Activated T-helper 9 cell treated with anti-CD3 and anti-CD28 coated beads, Interleukin-2, amount 50 U/mL, for 16 hours (primary cell): ENCODE results near the gene RAMP1.

Experiments used
- DNase-seq: peaks from one replicate; pipeline ENCODE4 v3.0.0-alpha.2; 2020; ENCODE audit warnings: low read depth

Gene RAMP1

GRCh38 chr2:237876951-237877491 lies 17.6 kb downstream of the RAMP1 start:
- no peak for DNase-seq

GRCh38 chr2:237877576-237878307 lies 18.3 kb downstream of the RAMP1 start:
- DNase-seq, result no peak

GRCh38 chr2:237878321-237879057 lies 19.1 kb downstream of the RAMP1 start:
- DNase-seq, result no peak

- DNase-seq, result no peak
Measured at GRCh38 chr2:237879058-237879430, 19.6 kb downstream of the RAMP1 start.

GRCh38 chr2:237879991-237880560 lies 20.7 kb downstream of the RAMP1 start:
- DNase-seq, result no peak

- no peak for DNase-seq
Measured at GRCh38 chr2:237882510-237883481, 23.4 kb downstream of the RAMP1 start.

GRCh38 chr2:237883951-237884446 lies 24.6 kb downstream of the RAMP1 start:
- DNase-seq, result no peak

- no peak for DNase-seq
Measured at GRCh38 chr2:237884681-237885080, 25.3 kb downstream of the RAMP1 start.

- DNase-seq, result no peak
Measured at GRCh38 chr2:237885111-237885930, 25.9 kb downstream of the RAMP1 start.

GRCh38 chr2:237885931-237886684 lies 26.7 kb downstream of the RAMP1 start:
- DNase-seq, result no peak

- DNase-seq, result no peak
Measured at GRCh38 chr2:237886685-237887481, 27.5 kb downstream of the RAMP1 start.

GRCh38 chr2:237888389-237888788 lies 29.0 kb downstream of the RAMP1 start:
- DNase-seq, result no peak

- DNase-seq, result no peak
Measured at GRCh38 chr2:237889016-237889415, 29.6 kb downstream of the RAMP1 start.

GRCh38 chr2:237889811-237890210 lies 30.4 kb downstream of the RAMP1 start:
- no peak for DNase-seq

- no peak for DNase-seq
Measured at GRCh38 chr2:237892478-237892877, 33.1 kb downstream of the RAMP1 start.

- DNase-seq, result no peak
Measured at GRCh38 chr2:237892984-237893595, 33.7 kb downstream of the RAMP1 start.

GRCh38 chr2:237894396-237894979 lies 35.1 kb downstream of the RAMP1 start:
- DNase-seq, result no peak

GRCh38 chr2:237894986-237895543 lies 35.6 kb downstream of the RAMP1 start:
- DNase-seq, result no peak
